HEK293T (cell line): ENCODE data around the gene ASIC3.

Experiments
- ARNT ChIP-seq: fragments of 450-650 bp; IDR thresholded peaks from 2 replicates; pipeline ENCODE4 v1.6.1; 2017; ENCODE audit warnings: mild to moderate bottlenecking
- BHLHE40 ChIP-seq: fragments of 450-650 bp; IDR thresholded peaks from 2 replicates; pipeline ENCODE4 v1.6.1; 2016; ENCODE audit warnings: mild to moderate bottlenecking, moderate library complexity, borderline replicate concordance
- FOXA1 ChIP-seq: fragments of 450-650 bp; IDR thresholded peaks from 2 replicates; pipeline ENCODE4 v1.6.1; 2016; ENCODE audit warnings: mild to moderate bottlenecking
- FOXK2 ChIP-seq: fragments of 450-650 bp; IDR thresholded peaks from 2 replicates; pipeline ENCODE4 v1.6.1; 2016; ENCODE audit warnings: mild to moderate bottlenecking
- FOXM1 ChIP-seq: fragments of 450-650 bp; IDR thresholded peaks from 2 replicates; pipeline ENCODE4 v1.6.1; 2017; ENCODE audit warnings: mild to moderate bottlenecking, borderline replicate concordance
- HDGF ChIP-seq: fragments of 450-650 bp; IDR thresholded peaks from 2 replicates; pipeline ENCODE4 v1.6.1; 2017; ENCODE audit warnings: antibody characterized with exemption, borderline replicate concordance
- NFRKB ChIP-seq: fragments of 450-650 bp; IDR thresholded peaks from 2 replicates; pipeline ENCODE4 v1.6.1; 2016; ENCODE audit warnings: mild to moderate bottlenecking, moderate library complexity
- SP1 ChIP-seq: fragments of 450-650 bp; IDR thresholded peaks from 2 replicates; pipeline ENCODE4 v1.6.1; 2017
- SUZ12 ChIP-seq: fragments of 450-650 bp; IDR thresholded peaks from 2 replicates; pipeline ENCODE4 v1.6.1; 2016; ENCODE audit warnings: mild to moderate bottlenecking
- ZNF384 ChIP-seq: fragments of 450-650 bp; IDR thresholded peaks from 2 replicates; pipeline ENCODE4 v1.6.1; 2016

DNA sequence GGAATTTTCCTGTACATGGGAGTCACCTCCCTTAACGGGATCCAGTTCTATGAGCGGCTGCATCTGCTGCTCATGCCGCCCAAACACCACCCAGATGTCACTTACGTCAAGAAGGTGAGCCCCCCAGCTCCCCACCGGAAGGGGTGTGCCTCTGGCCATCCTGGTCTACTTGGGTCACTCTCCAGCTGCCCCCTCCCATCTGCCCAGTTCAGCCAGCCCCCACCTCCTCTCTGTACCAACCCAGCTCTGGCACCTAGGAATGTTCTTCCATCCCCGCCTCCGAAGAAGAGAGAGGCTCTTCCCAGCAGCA, 27.3 kb downstream of the ASIC3 start:
- TF ChIP-seq SP1 = no peak
- TF ChIP-seq FOXK2 = no peak
- TF ChIP-seq FOXA1 = no peak
- no peak for TF ChIP-seq HDGF
- no peak for TF ChIP-seq FOXM1
- TF ChIP-seq NFRKB = no peak
- no peak for TF ChIP-seq ZNF384
- TF ChIP-seq SUZ12 = no peak
- TF ChIP-seq ARNT = no peak
- TF ChIP-seq BHLHE40 = no peak
